Dermis blood vessel endothelial cell (primary cell): ENCODE data around the gene FLRT1. TPM values are rescaled to one million over a fixed set of nuclear protein-coding genes. Genes with fewer than 3 reads are reported as not detected.

ENCODE experiments used
- DNase-seq: peaks from one replicate; pipeline ENCODE4 v3.0.0; 2010
- total RNA-seq: library from RNA; depleted of rRNA; stranded (reverse); fragments of >200 nt; gene quantifications from 2 replicates; pipeline ENCODE4 v1.2.3, GENCODE V29; 2014

The FLRT1 gene
- total RNA-seq, 1 donor from 2014 or later = not detected

DNA sequence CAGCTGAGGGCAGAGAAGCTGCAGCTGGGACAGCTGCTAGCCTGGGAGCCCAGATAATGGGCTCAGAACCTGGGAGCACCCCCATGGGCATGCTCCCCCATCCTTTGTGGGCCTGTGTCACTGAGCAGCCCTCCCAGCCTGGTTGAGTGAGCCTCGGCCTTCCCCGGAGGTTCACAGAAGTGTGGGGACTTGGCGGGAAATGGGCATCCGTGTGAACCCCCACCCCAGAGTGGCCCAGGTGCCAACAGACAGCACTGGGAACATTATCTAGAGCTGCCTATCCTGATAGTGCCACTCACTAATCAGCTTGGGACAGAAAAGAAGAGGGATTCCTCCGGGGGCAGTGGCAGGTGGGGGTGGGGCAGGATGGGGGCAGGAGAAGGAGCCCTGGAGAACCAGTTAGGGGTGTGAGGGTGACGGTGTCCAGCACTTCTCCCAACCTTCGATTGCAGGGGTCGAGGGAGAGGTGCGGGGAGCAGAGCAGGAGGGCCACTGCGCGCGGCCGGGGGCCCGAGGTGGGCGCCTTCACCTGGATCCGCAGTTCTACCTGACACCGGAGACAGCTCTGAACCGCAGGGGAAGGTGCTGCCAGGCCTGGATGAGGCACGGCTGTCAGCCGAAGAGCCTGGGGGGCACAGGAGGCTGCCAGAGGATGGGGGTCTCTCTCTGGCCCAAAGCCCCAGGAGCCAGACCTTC lies 33.1 kb downstream of the FLRT1 start:
- no peak for DNase-seq

DNA sequence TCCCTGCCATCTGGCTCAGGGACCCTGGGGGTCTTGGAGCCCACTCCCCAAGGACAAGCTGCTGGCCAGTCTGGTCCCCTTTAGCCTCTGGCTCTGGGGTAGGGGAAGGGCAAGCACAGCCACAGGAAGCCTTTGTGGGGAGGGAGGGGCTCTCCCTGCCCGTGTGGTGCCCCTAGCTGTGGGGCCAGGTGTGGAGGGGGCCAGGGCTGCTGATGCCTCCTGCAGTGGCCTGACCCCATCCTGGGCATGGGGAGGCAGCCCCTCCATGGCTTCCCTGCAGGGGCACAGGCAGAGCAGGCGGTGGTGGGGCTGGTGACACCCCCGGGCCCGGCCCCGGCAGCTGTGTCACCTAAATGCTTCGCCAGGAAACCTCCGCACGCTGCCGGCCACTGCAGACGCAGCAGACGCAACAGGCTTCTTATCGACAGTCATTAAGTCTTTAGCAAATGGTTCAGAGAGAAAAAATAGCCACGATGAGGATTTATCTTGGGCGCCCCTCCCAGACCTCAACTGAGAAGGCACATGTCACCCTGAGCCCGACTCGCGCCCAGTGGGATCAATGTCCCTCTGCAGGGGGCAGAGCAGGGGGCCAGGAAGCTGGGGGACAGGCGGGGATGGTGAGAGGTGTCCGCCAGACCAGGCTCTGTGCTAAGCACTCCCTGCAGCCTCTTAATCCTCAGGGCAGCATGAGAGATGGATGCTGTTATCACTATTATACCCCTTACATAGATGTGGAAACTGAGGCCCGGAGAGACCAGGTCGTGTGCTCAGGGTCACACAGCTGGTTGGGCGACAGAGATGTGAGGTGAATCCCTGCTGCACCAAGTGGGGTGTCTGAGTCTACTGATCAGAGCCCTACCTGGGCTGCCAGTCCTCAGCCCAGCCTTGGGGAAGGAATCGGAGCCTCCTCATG lies 33.9 kb downstream of the FLRT1 start:
- DNase-seq = no peak

DNA sequence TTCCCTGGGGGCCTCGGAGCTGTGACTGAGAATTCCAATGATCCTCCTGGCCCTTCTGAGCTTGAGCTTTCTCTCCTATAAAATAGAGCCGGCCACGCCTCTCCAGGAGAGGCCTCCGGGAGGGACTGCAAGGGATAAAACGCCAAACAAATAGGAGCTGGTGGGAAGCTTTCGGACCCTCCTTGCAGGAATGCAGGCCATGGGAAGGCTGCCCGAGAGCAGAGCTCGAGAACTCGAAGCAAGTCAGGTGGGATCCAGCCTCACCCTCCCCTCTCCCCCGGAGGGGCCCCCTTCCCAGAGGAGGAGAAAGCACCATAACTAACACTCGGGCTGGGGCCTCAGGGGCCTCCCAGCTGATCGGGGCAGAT lies 34.6 kb downstream of the FLRT1 start:
- no peak for DNase-seq

DNA sequence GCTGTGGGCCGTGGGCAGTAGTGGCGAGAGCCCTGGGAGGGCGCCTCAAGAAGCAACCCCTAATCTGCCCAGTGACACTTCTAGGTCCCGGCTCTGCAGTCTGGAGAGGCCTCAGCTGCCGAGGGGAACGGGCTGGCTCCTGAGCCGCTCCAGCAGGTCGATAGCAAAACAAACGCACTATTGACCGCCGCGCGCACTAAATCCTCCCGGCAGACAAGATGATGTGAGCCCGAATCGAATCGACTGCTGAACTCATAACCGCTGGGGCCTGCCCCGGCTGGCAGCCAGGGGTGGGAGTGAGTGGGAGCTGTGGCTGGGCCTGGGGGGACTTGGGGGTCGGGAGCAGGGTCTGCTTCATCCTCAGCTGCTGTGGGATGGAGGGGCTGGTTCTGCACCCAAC lies 36.1 kb downstream of the FLRT1 start:
- no peak for DNase-seq

DNA sequence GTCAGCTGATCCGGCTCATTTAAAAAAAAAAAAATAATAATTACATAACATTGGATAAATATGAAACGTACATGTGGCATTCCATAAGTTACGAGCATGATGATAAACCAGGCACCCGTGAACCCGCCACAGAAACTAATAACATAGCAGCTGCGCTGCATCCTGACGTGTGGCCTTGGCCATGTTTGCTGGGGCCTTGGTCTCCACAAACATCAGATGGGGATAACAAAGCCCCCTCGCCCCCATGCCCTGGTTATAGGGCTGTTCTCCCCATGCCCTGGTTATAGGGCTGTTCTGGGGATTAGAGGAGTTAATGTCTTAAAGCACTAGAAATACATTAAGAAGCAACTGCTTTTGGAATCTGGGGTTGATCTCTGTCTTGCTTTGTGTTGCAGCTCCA lies 36.7 kb downstream of the FLRT1 start:
- no peak for DNase-seq

DNA sequence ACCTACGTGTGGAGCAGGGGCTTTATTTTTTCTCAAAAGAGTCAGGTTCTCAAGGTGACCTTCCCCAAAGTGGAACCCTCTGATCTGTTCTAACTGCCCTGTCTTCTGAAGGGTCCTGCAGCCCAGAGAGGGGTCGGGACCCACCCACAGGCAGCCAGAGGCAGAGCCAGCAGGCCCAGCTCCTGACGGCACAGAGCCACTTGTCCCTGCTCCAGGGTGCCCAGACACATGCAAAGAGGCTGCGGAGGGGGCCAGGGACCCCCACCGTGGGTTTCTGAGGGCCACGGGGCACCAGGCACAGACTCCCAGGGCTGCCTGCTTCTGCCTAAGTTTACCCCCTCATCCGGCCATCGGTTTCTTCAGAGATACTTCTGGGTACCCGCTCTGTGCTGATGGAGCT lies 37.1 kb downstream of the FLRT1 start:
- no peak for DNase-seq

DNA sequence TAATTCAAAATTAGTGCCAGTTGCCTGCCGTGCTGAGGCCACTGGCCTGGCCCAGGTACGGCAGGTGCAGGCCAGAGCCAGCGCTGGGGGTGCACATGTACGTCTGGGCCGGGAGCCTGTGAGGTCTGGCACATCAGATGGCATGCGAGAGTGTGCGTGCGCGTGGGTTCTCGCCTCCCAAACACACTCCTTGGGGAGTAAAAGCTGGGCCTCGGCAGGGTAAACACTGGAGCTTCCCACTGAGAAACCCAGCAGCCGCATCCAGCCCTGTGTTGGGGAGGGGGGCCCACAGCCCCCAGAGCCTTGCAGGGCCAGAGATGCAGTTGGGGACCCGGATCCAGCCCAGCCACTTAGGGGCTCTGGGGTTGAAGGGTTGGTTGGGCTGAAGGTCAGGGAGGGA lies 37.8 kb downstream of the FLRT1 start:
- no peak for DNase-seq

DNA sequence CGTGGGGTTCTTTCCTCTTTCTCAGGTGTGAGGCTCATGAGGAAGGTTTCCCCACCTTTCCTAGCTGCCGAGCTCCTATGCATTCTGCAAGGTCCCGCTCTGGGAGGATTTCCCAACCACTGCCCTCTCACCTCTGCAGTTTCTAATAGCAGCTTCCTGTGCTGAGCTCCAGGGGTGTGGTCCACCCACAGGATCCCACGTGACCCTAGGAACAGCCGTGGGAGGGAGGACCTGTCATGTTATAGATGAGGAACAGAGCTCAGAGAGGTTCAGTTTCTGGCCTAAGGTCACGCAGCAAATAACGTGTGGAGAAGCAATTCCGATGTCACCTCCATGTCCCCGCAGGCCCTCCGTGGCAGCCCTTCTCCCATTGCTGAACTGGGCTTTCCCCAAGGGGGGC lies 38.5 kb downstream of the FLRT1 start:
- no peak for DNase-seq

DNA sequence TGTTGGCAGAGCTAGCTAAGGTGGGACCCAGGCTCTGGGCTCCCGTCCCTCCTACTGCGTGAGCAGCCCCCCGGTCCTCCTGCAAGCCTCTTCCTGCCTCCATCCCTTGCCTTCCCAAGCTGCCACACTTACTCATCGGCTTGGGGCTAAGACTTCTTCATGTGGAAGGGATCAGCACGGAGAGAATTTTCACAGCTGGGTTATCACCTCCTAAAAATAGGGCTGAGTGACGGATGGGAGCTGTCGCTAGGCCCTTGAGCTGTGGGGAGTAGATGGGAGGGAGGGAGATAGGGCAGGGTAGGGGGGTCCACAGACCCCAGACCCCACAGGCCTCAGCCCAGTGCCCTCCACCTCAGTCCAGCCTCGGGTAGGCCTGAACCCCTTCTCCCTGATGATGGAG lies 41.0 kb downstream of the FLRT1 start:
- DNase-seq = no peak

DNA sequence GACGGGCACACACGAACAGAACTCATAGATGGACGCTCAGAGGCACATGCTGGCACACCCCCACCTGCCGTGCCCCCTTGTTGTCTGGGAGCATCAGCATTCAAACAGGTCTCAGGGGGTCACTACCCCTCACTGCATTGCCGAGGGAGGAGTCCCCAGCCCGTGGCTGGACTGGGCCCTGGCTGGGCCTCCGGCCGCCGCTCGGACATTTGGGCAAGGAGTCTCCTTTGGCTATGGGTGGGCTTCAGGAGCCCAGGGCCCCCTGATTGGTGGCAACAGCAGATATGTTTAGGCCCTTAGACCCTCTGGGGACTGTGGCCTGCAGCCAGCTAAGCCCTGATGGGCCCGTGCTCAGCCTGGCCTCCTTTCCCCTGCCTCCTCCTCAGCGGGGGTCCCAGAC lies 41.9 kb downstream of the FLRT1 start:
- DNase-seq = no peak

DNA sequence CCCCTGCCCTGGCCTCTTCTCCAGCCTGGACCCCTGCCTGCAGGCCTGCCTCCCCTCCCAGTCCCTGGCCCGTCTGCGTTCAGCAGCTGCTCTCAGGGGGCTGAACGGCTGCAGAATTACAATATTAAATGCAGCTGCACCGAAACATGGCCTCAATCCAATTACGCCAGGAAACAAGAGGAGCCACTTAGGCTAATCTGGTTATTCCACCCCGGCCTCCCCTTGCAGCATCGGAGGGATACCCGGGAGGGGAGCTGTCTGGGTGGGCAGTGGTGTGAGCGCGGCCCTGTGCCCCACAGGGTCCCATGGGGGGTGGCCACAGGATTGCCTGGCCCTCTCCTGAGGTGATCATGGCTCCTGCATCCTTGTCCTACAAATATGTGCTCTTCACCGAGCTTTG lies 42.6 kb downstream of the FLRT1 start:
- DNase-seq = no peak

DNA sequence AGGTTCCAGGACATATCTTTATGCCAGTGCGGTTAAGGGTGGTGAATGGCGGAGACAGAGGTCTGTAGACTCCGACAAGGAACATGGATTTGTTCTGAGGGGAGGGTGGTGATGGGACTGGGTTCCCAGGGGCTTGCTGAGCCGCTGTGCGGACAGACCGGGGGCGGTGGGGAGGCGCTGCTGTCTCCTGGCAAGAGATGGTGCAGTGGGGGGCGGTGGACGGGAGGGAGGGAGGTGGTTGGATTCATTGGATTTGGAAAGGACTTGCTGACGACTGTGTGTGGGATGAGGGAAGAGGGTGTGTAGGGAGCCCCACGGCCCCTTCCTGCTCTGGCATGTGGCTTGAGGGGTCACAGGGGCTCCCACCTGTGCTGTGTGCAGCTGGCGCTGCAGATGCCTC lies 43.2 kb downstream of the FLRT1 start:
- DNase-seq = no peak

DNA sequence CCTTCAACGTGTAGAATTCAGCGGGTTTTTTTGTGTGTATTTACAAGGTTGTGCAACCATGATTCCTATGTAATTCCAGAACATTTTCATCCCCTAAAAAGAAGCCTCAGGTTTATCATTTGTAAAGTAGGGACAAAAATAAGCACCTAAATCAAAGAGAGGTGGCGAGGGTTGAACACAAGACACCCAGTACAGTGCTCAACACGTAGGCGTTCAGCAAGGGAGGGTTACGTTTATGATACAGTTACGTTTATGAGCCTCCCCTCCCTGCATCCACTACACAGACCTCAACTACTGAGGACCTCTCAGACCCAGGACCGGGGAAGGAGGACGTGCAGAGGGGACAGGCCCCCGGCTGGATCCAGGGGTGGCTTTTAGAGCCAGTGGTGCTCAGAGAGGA lies 44.7 kb downstream of the FLRT1 start:
- DNase-seq = no peak

DNA sequence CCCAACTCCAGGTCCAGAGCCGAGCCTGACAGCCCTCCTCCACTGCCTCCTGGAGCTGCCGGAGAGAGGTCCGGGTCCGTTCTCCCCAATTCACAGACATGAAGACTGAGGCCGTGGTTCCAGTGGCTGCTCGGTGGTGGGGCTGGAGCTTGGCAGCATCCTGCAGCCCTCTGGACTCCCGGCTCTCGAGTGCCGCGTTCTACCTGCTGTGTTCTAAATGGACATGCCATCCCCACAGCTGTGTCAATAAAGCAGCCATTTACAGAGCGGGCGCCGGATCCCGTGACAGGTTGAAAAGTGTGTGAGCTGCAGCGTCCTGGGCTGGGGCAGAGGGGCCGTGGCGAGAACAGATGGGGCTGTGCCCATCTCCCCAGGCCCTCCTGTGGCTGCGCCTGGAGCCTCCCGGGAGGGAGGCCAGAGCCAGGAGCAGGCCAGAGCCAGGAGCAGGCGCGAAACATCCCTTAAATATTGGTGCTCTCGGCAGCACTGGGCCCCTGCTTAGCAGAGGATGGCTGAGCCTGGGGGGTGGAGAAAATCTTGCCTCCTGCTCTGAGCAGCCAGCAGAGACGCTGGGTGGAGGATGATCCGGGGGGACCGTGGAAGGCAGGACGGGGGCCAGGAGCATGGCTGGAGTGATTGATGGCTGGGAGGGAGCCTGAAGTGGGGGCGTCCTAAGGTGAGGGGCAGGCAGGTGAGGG lies 46.2 kb downstream of the FLRT1 start:
- DNase-seq = no peak

DNA sequence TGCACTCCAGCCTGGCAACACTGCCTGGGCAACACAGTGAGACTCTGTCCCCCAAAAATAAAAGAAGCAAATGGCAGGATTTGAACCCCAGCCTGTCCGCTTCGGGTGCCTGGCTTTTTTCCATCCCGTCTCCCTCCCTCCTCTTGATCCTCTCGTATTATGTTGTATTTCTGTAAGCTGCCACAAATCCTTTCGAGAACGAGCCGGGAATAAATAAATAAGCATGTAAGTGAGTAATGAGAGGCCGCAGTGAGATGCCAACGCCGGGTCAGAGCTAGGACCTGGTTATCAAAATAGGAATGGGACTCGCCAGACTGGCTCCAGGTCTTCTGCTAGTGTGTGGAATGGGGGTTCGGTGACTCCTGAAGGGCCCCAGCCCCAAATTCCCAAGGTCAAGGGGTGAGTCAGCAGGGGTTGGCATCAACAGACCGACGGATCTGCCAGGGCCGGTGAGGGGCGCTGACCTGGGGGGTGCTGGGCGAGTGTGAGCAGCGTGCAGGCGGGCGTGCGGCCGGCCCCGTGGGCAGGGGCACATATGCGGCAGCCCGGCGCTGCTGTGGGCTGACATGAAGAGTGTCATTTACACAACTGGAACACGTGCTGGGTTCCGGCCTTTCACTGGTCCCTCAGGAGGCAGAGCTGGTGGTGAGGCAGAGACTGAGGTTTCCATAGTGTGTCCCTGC lies 47.8 kb downstream of the FLRT1 start:
- DNase-seq = no peak

DNA sequence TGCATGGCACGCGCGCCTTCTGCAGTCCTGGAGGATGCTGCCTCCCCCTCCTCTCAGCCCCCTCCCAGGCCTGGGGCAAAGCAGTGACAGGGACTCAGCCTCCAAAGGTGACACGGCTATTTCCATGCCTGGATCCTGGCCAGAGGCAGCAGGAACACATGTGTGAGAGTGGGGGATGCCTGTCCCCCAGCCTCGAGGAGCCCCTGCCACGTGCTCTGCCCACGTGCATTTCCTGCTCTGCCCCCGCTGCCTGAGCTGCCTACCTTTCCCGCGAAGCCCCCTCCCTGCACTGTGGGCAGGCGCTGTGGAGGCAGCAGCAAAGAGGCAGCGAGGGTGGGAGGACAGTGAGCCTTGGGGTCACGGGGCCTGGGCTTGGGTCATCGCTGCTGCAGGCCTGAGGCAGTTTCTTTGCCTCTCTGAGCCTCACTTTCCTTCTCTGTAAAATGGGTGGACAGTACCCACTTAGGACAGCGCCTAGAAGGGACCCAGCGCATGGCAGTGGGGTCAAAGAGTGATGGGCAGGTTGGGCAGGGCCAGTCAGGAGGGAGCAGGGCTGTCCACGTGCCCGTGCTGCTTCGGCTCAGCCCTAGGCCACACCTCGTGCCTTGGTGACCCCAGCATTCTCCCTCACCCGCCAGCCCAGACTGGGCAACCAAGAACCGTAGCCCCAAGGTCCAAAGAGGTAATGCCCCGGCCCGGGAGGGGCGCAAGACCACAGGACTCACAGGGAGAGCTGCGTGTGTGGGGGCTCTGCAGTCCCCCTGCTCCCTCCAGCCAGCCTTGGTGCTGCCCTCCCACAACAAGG lies 48.6 kb downstream of the FLRT1 start:
- no peak for DNase-seq

DNA sequence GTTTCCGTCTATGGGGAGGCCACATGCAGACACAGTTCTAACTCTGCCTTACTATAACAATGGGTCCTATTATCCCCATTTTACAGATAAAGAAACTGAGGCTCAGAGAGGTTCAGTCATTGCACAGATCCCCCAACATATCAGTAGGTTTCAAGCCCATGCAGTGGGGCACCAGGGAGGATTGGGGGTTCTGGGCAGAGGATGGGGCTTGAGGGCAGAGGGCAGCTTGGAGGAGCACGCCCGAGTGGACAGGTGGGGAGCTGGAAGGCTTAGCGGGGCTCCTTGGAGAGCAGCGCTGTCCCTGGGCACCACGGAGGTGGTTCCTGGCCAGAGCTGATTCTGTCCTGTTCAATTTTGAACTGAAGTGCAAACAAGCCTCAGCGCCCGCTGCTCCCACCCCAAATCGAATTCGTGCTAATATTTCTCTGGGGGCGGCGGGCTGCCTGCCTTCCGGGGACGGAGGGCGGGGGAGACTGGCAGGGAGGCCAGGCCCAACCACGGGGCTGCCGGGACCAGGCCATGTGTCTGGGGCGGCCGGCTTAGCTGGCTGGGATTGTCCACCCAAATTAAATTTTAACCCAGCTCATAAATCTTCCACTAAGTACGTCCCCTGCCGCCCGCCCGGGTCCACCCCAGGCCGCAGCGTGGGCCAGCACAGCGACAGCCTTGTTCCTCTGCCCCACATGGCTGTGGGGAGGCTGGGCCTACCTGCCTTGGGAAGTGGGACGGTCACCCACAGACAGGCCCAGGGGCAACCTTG lies 49.4 kb downstream of the FLRT1 start:
- DNase-seq = no peak
